ENCODE results near the gene S100B.

DNA sequence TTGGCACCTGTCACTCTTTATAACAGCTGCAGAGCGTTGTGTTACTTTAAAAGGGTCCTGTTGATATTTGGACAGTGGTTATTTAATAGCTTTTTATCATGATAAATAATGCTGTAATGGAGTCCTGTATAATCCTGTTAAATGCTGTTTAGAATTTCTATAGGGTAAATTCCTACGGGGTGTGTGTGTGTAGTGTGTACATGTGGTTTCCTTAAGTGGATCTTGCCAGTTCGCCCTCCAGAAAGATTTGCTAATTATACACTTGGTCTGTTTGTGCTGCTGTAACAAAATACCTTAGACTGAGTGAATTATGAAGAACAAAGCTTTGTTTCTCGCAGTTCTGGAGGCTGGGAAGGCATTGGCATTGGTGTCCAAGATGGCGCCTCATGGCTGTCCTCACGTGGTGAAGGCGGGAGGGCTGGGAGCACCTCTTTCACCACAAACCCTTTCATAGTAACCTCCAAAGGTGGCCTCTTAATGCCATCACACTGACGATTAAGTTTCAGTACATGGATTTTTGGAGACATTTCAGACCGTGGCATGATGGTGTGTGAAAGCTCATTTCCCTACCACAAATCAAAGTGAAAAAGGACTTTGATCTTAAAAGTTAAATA lies 41.8 kb upstream of the S100B start:
- TF ChIP-seq CTCF (IDR thresholded peaks at IDR 0.05; ENCODE audit: poor library complexity) (no peak), EZH2 (IDR thresholded peaks at IDR 0.05; ENCODE audit: borderline replicate concordance) (no peak), EZH2phosphoT487 (IDR thresholded peaks at IDR 0.05; ENCODE audit: low read depth, severe bottlenecking, unreplicated experiment) (no peak)

All from hepatocyte (in vitro differentiated cells).